T-helper 2 cell treated with Interferon-gamma antibody and Interleukin-4, amounts not matched to agents 5 μg/mL and 100 μg/mL, for 36 hours (primary cell): ENCODE data around the gene PTPRN2.

Experiments used
- DNase-seq: peaks from one replicate; pipeline ENCODE4 v3.0.0; 2021; ENCODE audit warnings: low spot score
- H3K27ac Mint-ChIP-seq: one replicate; pipeline ENCODE4 v1.8.0; 2021; ENCODE audit warnings: mild to moderate bottlenecking, mixed read lengths
- H3K27me3 Mint-ChIP-seq: one replicate; pipeline ENCODE4 v1.8.0; 2021; ENCODE audit warnings: low read depth, mixed read lengths
- H3K36me3 Mint-ChIP-seq: one replicate; pipeline ENCODE4 v1.8.0; 2021; ENCODE audit warnings: low read depth, mixed read lengths
- H3K4me1 Mint-ChIP-seq: one replicate; pipeline ENCODE4 v1.8.0; 2021; ENCODE audit warnings: low read depth, mixed read lengths
- H3K4me3 Mint-ChIP-seq: one replicate; pipeline ENCODE4 v1.8.0; 2022; ENCODE audit warnings: mild to moderate bottlenecking, moderate library complexity, mixed read lengths
- H3K9me3 Mint-ChIP-seq: one replicate; pipeline ENCODE4 v1.8.0; 2021; ENCODE audit warnings: mixed read lengths

The PTPRN2 gene

GRCh38 chr7:158611541-158611940 is 23.9 kb upstream of the PTPRN2 start:
- H3K4me3 Mint-ChIP-seq, result no peak overlapping the region
- peaks cover 15% of the 10 kb centered on the region for H3K36me3 Mint-ChIP-seq
- H3K4me1 Mint-ChIP-seq, result peaks cover 5% of the 10 kb centered on the region
- H3K27me3 Mint-ChIP-seq, result no peaks in the 10 kb centered on the region
- no peak for DNase-seq
- no peaks in the 10 kb centered on the region for H3K9me3 Mint-ChIP-seq
- H3K27ac Mint-ChIP-seq, result peak overlapping the region; percentile 3

DNA sequence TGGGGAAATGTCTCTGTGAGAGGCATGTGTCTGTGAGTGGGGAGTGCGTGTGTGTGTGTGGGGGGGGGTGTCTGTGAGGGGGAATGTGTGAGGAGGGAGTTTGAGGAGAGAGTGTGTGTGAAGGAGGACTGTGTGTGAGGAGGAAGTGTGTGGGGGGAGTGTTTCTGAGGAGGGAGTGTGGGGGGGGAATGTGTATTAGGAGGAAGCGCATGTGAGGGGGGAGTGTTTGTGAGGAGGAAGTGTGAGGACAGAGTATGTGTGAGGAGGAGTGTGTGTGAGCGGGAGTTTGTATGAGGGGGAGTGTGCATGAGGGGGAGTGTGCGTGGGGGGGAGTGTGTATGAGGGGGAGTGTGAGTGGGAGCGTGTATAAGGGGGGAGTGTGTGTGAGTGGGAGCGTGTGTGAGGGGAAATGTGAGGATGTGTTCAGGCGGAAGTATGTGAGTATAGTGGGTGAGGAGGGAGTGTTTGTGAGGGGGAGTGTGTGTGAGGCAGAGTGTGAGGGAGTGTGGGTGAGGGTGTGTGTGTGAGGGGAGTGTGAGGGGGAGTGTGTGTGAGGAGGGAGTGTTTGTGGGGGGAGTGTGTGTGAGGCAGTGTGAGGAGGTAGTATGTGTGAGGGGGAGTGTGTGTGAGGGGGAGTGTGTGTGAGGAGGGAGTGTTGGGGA is 21.8 kb upstream of the PTPRN2 start:
- no peak for DNase-seq
- Mint-ChIP-seq H3K4me3 (no peak overlapping the region), H3K9me3 (no peaks in the 10 kb centered on the region), H3K27ac (no peak overlapping the region), H3K4me1 (peaks cover 5% of the 10 kb centered on the region), H3K27me3 (no peaks in the 10 kb centered on the region), H3K36me3 (peaks cover 13% of the 10 kb centered on the region)

- Mint-ChIP-seq H3K36me3 (peaks cover 16% of the 10 kb centered on the region), H3K4me3 (no peak overlapping the region), H3K9me3 (no peaks in the 10 kb centered on the region), H3K27me3 (no peaks in the 10 kb centered on the region), H3K4me1 (peaks cover 5% of the 10 kb centered on the region), H3K27ac (no peak overlapping the region)
- no peak for DNase-seq
Observed at GRCh38 chr7:158607563-158607962, 19.9 kb upstream of the PTPRN2 start.

GRCh38 chr7:158606671-158607424 is 19.2 kb upstream of the PTPRN2 start:
- Mint-ChIP-seq H3K4me1 (peaks cover 4% of the 10 kb centered on the region), H3K27me3 (no peaks in the 10 kb centered on the region), H3K9me3 (no peaks in the 10 kb centered on the region), H3K4me3 (no peak overlapping the region), H3K27ac (no peak overlapping the region), H3K36me3 (peaks cover 14% of the 10 kb centered on the region)
- no peak for DNase-seq

DNA sequence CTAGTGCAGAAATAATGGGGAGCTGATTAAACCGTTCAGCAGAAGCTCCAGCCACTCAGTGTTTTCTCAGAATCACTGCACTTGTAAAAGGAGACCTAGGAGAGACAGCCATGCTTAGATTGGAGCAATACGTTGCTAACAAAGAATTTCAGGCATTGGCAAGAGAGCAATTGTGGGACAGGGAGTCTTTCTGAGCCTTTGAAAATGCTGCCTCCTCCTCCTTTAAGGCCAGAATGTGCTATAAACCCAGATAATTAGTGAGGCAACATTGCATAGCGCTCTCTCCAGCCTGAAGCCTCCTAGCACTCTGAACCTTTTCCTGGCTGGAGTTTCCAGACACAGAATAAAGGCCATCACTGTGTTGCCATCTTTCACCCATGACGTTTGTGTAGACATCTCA is 18.5 kb upstream of the PTPRN2 start:
- Mint-ChIP-seq H3K4me3 (no peak overlapping the region), H3K36me3 (peaks cover 10% of the 10 kb centered on the region), H3K4me1 (no peaks in the 10 kb centered on the region), H3K27ac (no peak overlapping the region), H3K9me3 (no peaks in the 10 kb centered on the region), H3K27me3 (no peaks in the 10 kb centered on the region)
- DNase-seq, result no peak

DNA sequence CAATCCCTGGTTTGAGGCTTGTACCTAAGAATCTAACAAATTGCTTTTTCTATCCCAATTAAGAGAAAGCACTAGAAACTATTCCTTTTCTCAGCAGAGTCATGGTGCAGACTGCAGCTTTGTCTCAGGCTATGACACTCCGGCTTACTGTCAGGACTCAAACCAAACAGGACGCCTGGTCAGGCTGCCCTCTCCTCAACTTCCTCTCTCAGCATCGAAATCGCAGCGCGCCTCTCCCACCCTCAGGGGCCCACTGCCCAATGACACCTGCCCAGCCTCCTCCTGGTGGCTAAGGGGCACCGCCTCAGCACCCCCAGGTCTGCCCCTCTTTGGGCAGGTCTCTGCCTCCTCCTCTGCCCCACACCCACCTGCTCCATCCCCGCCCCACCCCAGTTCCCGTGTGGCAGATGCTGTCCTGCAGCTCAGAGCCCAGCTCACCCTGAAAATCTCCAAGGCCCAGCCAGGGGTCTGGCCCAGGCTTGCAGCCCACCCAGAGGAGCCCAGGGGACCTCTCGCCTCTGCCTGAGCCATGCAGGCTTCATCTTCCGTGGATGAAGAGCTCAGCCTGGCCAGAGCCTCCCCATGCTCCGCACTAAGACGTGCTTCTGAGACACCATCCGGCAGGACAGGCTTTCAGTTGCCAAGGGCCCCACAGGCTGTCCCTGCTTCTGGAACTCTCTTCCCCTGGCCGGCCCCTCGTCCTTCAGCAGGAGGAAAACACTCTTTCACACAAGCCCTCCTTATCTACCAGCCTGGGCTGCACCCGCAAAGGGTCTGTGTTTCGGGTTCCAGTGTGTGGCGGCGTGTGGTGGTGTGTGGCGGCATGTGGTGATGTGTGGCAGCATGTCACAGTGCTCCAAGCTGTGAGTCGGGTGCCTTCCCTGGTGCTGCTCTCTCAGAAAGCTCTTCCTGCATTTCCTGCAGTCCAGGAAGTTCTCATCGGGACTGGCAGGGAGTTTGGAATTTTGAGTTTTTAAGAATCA is 16.4 kb upstream of the PTPRN2 start:
- H3K4me1 Mint-ChIP-seq, result no peaks in the 10 kb centered on the region
- H3K4me3 Mint-ChIP-seq, result no peak overlapping the region
- no peaks in the 10 kb centered on the region for H3K9me3 Mint-ChIP-seq
- H3K27ac Mint-ChIP-seq, result no peak overlapping the region
- no peaks in the 10 kb centered on the region for H3K27me3 Mint-ChIP-seq
- peaks cover 10% of the 10 kb centered on the region for H3K36me3 Mint-ChIP-seq
- DNase-seq, result no peak

DNA sequence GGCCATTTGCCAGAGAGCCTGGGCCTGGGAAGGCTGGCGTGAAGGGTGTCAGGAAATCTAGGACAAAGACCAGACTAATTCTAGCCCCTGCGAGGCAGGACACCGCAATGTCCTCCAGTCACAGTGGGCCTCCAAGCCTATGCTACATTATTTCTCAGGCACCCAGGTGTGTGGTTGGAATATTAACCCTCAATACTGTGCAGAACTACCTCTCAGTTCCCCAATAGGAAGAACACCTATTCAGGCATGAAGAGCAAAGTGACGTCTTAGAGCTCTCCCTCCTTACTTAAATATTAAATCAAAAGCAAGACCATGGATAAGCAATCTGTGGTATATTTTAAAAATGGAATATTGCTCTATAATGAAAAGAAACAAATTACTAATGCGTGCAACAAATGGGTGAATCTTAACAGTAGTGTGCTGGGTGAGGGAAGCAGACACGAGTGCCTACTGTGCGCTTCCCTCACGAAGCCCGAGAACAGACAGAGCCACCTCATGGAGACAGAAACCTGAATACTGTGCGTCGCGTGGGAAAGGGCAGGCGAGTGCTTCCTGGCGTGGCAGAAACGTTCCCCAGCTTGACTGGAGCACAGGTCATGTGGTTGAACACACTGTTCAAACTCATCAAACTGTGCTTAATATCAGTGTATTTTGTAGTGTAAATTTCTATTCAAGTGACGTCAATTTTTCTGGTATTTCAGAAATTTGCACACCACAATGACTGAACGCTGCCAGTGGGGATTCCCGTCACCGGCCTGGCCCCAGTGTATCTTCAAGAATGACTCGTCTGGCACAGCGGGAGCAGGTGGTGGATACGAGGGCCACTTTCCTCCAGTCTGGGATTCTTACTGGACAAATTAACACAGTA is 15.5 kb upstream of the PTPRN2 start:
- Mint-ChIP-seq H3K27me3 (no peaks in the 10 kb centered on the region), H3K4me3 (no peak overlapping the region), H3K27ac (no peak overlapping the region), H3K4me1 (no peaks in the 10 kb centered on the region), H3K9me3 (no peaks in the 10 kb centered on the region), H3K36me3 (peaks cover 7% of the 10 kb centered on the region)
- no peak for DNase-seq

DNA sequence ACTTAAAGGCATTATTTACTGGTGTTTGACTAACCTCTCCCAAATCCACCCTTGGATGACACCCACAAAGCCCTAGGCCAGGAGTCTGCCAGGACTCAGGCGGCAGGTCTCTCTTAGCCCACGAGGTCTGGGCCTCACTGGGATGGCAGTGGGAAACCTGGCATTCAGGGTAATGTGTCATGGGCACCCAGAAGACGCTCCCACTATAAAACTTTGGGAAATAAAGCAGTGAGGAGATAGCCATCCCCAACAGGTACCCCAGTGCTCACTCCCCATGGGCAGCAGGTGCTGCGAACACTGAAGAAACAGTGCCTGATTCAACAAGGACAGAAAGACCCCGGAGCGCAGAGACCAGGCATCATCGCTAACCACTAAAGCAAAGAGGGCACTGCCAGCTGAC is 14.4 kb upstream of the PTPRN2 start:
- Mint-ChIP-seq H3K27me3 (no peaks in the 10 kb centered on the region), H3K27ac (no peak overlapping the region), H3K9me3 (no peaks in the 10 kb centered on the region), H3K4me1 (no peaks in the 10 kb centered on the region), H3K36me3 (peaks cover 7% of the 10 kb centered on the region), H3K4me3 (no peak overlapping the region)
- DNase-seq, result no peak

- H3K36me3 Mint-ChIP-seq, result peaks cover 4% of the 10 kb centered on the region
- no peak overlapping the region for H3K4me3 Mint-ChIP-seq
Observed at GRCh38 chr7:158601090-158601489, 13.5 kb upstream of the PTPRN2 start.

DNA sequence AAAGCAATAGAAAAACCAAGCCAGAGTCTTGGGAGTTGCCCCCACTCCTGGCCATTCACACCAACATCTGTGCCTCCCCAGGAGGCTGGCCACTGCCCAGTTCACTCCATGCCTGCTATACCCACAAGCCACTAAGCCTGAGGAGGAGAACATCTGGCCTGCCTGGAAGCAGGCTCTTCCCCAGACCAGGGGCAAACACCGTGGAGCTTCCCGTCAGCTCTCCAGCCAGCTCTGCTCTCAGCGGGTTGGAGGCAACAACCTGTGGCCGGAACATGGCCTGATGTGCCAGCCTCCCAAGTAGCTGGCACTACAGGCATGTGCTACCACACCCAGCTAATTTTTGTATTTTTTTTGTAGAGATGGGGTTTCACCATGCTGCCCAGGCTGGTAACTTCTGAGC is 9.1 kb upstream of the PTPRN2 start:
- Mint-ChIP-seq H3K27ac (no peak overlapping the region), H3K27me3 (no peaks in the 10 kb centered on the region), H3K4me1 (no peaks in the 10 kb centered on the region), H3K36me3 (peaks cover 1% of the 10 kb centered on the region), H3K9me3 (peaks cover 4% of the 10 kb centered on the region), H3K4me3 (no peak overlapping the region)
- DNase-seq, result no peak

More at GRCh38 chr7:158601090-158601489, 13.5 kb upstream of the PTPRN2 start:
- H3K4me1 Mint-ChIP-seq, result no peaks in the 10 kb centered on the region
- DNase-seq, result no peak
- H3K9me3 Mint-ChIP-seq, result peaks cover under 1% of the 10 kb centered on the region
- no peaks in the 10 kb centered on the region for H3K27me3 Mint-ChIP-seq
- H3K27ac Mint-ChIP-seq, result no peak overlapping the region

DNA sequence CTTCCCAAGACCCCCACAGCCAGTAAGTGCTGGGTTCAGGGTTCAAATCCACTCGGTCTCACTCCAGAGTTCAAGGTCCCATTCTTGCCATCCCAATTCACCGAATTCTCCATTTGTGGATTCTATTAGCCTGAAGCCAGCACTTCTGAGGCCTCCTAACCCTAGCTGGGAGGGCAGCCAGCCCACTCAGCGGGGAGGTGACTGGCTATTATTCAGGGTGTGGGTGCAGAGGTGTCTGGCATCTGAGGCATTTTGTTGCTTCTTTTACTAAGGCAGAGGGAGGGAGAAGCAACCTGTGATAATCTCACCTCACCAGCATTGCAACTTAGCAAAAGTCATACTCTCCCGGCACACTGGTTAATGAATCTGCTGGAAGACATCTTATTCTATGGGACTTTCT is 8.7 kb upstream of the PTPRN2 start:
- no peak overlapping the region for H3K27ac Mint-ChIP-seq
- H3K4me1 Mint-ChIP-seq, result no peaks in the 10 kb centered on the region
- no peaks in the 10 kb centered on the region for H3K27me3 Mint-ChIP-seq

DNA sequence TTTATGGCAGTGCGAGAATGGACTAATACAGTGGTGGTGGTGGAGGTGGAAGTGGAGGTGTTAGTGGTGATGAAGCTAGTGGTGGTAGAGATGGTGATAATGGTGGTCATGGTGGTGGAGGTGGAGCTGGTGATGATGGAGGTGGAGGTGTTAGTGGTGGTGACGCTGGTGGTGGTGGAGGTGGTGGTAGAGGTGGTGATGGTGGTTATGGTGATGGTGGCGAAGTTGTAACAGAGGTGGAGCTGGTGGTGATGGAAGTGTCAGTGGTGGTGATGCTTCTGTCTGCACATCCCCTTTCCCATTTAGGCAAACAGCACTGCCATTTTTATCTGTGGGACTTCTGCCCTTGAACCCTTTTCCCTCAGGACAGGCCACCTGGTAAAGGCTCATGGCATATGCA is 7.4 kb upstream of the PTPRN2 start:
- H3K27me3 Mint-ChIP-seq, result no peaks in the 10 kb centered on the region

More for the DNA sequence above, 8.7 kb upstream of the PTPRN2 start:
- DNase-seq, result no peak
- H3K36me3 Mint-ChIP-seq, result peaks cover 1% of the 10 kb centered on the region
- peaks cover 4% of the 10 kb centered on the region for H3K9me3 Mint-ChIP-seq
- H3K4me3 Mint-ChIP-seq, result no peak overlapping the region

DNA sequence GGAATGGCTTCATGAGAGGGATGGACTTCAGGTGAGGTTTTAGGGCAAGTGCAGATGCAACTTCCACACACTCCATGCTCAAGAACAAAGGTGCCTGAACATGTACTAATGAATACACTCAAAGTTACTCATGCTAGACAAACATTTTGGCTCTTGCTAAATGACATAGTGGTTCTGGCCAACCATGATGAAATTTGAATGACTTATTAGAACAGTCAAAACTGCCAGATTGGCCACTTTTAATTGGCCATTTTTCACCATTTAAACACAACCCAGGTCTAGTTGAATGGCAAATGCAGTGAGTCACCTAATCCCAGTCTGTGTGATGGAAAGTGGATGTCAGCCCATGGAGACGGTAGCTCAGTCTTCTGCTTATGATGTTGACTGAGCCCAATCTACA is 4.9 kb upstream of the PTPRN2 start:
- H3K4me3 Mint-ChIP-seq, result no peak overlapping the region
- H3K27ac Mint-ChIP-seq, result no peak overlapping the region
- H3K4me1 Mint-ChIP-seq, result no peaks in the 10 kb centered on the region
- H3K36me3 Mint-ChIP-seq, result peaks cover 1% of the 10 kb centered on the region
- no peak for DNase-seq
- peaks cover 12% of the 10 kb centered on the region for H3K27me3 Mint-ChIP-seq
- peaks cover 4% of the 10 kb centered on the region for H3K9me3 Mint-ChIP-seq

More for the DNA sequence above, 7.4 kb upstream of the PTPRN2 start:
- Mint-ChIP-seq H3K4me3 (no peak overlapping the region), H3K36me3 (peaks cover 1% of the 10 kb centered on the region), H3K4me1 (no peaks in the 10 kb centered on the region), H3K27ac (no peak overlapping the region), H3K9me3 (peaks cover 4% of the 10 kb centered on the region)
- DNase-seq, result no peak
